ENCODE data around the gene PCDH9.
"Not testable (repeated sequence)": the region's sequence is repeated elsewhere in the genome, so short reads cannot be mapped to it uniquely, and the experiment has no call there.

Gene PCDH9

GRCh38 chr13:66895320-66895719, 334.8 kb downstream of the PCDH9 start:
- no peak for FAIRE-seq

- no peak for FAIRE-seq
Measured at GRCh38 chr13:66888698-66889097, 341.4 kb downstream of the PCDH9 start.

GRCh38 chr13:66887088-66887487, 343.0 kb downstream of the PCDH9 start:
- no peak for FAIRE-seq

- FAIRE-seq = no peak
Measured at GRCh38 chr13:66886264-66886663, 343.9 kb downstream of the PCDH9 start.

- not testable (repeated sequence) for FAIRE-seq
Measured at GRCh38 chr13:66881170-66881569, 349.0 kb downstream of the PCDH9 start.

- FAIRE-seq = no peak
Measured at GRCh38 chr13:66879988-66880387, 350.1 kb downstream of the PCDH9 start.

GRCh38 chr13:66875264-66875663, 354.9 kb downstream of the PCDH9 start:
- FAIRE-seq = no peak

GRCh38 chr13:66864627-66865026, 365.5 kb downstream of the PCDH9 start:
- FAIRE-seq = no peak

GRCh38 chr13:66860878-66861417, 369.2 kb downstream of the PCDH9 start:
- FAIRE-seq = no peak

GRCh38 chr13:66859934-66860877, 369.9 kb downstream of the PCDH9 start:
- no peak for FAIRE-seq

- no peak for FAIRE-seq
Measured at GRCh38 chr13:66859078-66859477, 371.1 kb downstream of the PCDH9 start.

GRCh38 chr13:66858163-66858562, 372.0 kb downstream of the PCDH9 start:
- FAIRE-seq = no peak

- no peak for FAIRE-seq
Measured at GRCh38 chr13:66855131-66855530, 375.0 kb downstream of the PCDH9 start.

- FAIRE-seq = no peak
Measured at GRCh38 chr13:66853564-66853963, 376.6 kb downstream of the PCDH9 start.

GRCh38 chr13:66849706-66850105, 380.4 kb downstream of the PCDH9 start:
- FAIRE-seq = no peak

GRCh38 chr13:66847541-66847940, 382.6 kb downstream of the PCDH9 start:
- FAIRE-seq = no peak

- FAIRE-seq = no peak
Measured at GRCh38 chr13:66845393-66845792, 384.7 kb downstream of the PCDH9 start.

GRCh38 chr13:66844933-66845332, 385.2 kb downstream of the PCDH9 start:
- FAIRE-seq = no peak

GRCh38 chr13:66842766-66843165, 387.4 kb downstream of the PCDH9 start:
- no peak for FAIRE-seq

GRCh38 chr13:66840621-66841020, 389.5 kb downstream of the PCDH9 start:
- FAIRE-seq = no peak

GRCh38 chr13:66837246-66837645, 392.9 kb downstream of the PCDH9 start:
- FAIRE-seq = no peak

- FAIRE-seq = no peak
Measured at GRCh38 chr13:66835040-66835628, 395.0 kb downstream of the PCDH9 start.

- no peak for FAIRE-seq
Measured at GRCh38 chr13:66830940-66831716, 399.0 kb downstream of the PCDH9 start.
